Natural killer cell (primary cell): ENCODE data around the gene FDXR. TPM values are rescaled to one million over a fixed set of nuclear protein-coding genes. Genes with fewer than 3 reads are reported as not detected.

Source experiments
- ATAC-seq, 3 donors: fragments of 150-1000 bp in 2 of 3; fragments of 200-7000 bp in 1 of 3; cut with Tn5 transposase; 1 replicate in 1 of 3; 2 replicates in 2 of 3; pipeline ENCODE4 v1.10.0; 2021; ENCODE audit warnings: mild to moderate bottlenecking in 2 of 3, moderate library complexity in 2 of 3
- DNase-seq, 2 donors: peaks; one replicate each; pipeline versions ENCODE4 v3.0.0 to v3.0.0-alpha.2; 2013 to 2021; ENCODE audit warnings: mixed read lengths in 1 of 2
- H3K27ac ChIP-seq: one replicate; pipeline ENCODE4 v1.5.1; 2013; ENCODE audit warnings: mild to moderate bottlenecking, low read length
- H3K27me3 ChIP-seq: one replicate; pipeline ENCODE4 v1.6.1; 2013; ENCODE audit warnings: low read length; ENCODE audit not compliant: control insufficient read depth, insufficient read depth
- H3K36me3 ChIP-seq: one replicate; pipeline ENCODE4 v1.6.1; 2013; ENCODE audit warnings: low read length; ENCODE audit not compliant: control insufficient read depth, insufficient read depth
- H3K4me1 ChIP-seq: one replicate; pipeline ENCODE4 v1.6.1; 2013; ENCODE audit warnings: low read length; ENCODE audit not compliant: control insufficient read depth, insufficient read depth
- H3K4me3 ChIP-seq: one replicate; pipeline ENCODE4 v1.5.1; 2013; ENCODE audit warnings: low read length
- H3K9me3 ChIP-seq: one replicate; pipeline ENCODE4 v1.6.1; 2013; ENCODE audit warnings: low read length; ENCODE audit not compliant: control insufficient read depth, insufficient read depth
- H3K27ac Mint-ChIP-seq, 2 donors: one replicate each; pipeline ENCODE4 v1.8.0; 2022; ENCODE audit warnings: mild to moderate bottlenecking in 2 of 2, mixed read lengths in 2 of 2, moderate library complexity in 1 of 2
- H3K27me3 Mint-ChIP-seq, 2 donors: one replicate each; pipeline ENCODE4 v1.8.0; 2022; ENCODE audit warnings: low read depth in 2 of 2, mixed read lengths in 2 of 2
- H3K36me3 Mint-ChIP-seq: one replicate; pipeline ENCODE4 v1.8.0; 2022; ENCODE audit warnings: mixed read lengths
- H3K4me1 Mint-ChIP-seq, 2 donors: one replicate each; pipeline ENCODE4 v1.8.0; 2022; ENCODE audit warnings: mixed read lengths in 2 of 2
- H3K4me3 Mint-ChIP-seq: one replicate; pipeline ENCODE4 v1.8.0; 2022; ENCODE audit warnings: mild to moderate bottlenecking, moderate library complexity, mixed read lengths
- H3K9me3 Mint-ChIP-seq, 2 donors: one replicate each; pipeline ENCODE4 v1.8.0; 2022; ENCODE audit warnings: mixed read lengths in 2 of 2
- CTCF ChIP-seq: fragments of 200-600 bp; IDR thresholded peaks from one replicate; pipeline ENCODE4 v1.8.0; 2022; ENCODE audit warnings: antibody characterized with exemption
- WGBS: methylation state at CpG from one replicate; pipeline ENCODE4 v1.1.7; 2013; ENCODE audit warnings: missing lambda C conversion rate; ENCODE audit not compliant: insufficient coverage; 5-methylcytosine and 5-hydroxymethylcytosine counted together
- intact Hi-C: fragments of 100-400 bp; cut with micrococcal nuclease; formaldehyde crosslinking; loops from one replicate; pipeline ENCODE4 v1.14.2; 2022
- total RNA-seq, 4 donors: library from RNA; stranded (reverse); fragments of 120-200 nt in 1 of 4; gene quantifications; one replicate each; pipeline versions ENCODE4 v1.2.3 to v1.2.4, GENCODE V29; 2013 to 2022

The FDXR gene
- total RNA-seq, 3 donors from 2014 or later (not counting 1 experiment from before 2014, with no cell fraction given) = 4.5 to 9.1 (median 7.8) TPM

- Mint-ChIP-seq H3K9me3 (no peaks in the 10 kb centered on the region), H3K27me3 (peaks cover 38 to 63% of the 10 kb centered on the region in 2 donors), H3K27ac (no peak within 1 kb of the TSS), H3K4me1 (peaks cover under 1 to 25% of the 10 kb centered on the region in 2 donors), H3K36me3 (no peaks in the 10 kb centered on the region), H3K4me3 (peak within 1 kb of the TSS; percentile 60)
- ATAC-seq (peak in 2 of 3 donors; percentile 52 to 59), DNase-seq (peak in 1 of 2 donors; percentile 59)
- no peaks in the 10 kb centered on the region for H3K9me3 ChIP-seq
- peaks cover 40% of the 10 kb centered on the region for H3K27me3 ChIP-seq
- intact Hi-C loops = no loop called here
- 2% methylated on average over 72 of the region's 72 CpGs for WGBS
- peaks cover 28% of the 10 kb centered on the region for H3K4me1 ChIP-seq
- peak; percentile 40 for TF ChIP-seq CTCF
- H3K27ac ChIP-seq = no peak within 1 kb of the TSS
- H3K36me3 ChIP-seq = no peaks in the 10 kb centered on the region
- no peak within 1 kb of the TSS for H3K4me3 ChIP-seq
Observed at GRCh38 chr17:74859459-74860228, 13.2 kb downstream of the FDXR start, which contains the start of gene GRIN2C. GRIN2C (minus strand) TSS chr17:74859885; CDS start chr17:74855092, 4,793 bp downstream.

- H3K4me1 ChIP-seq = peaks cover 27% of the 10 kb centered on the region
- Mint-ChIP-seq H3K4me1 (peaks cover 0 to 27% of the 10 kb centered on the region in 2 donors), H3K27ac (no peak overlapping the region), H3K27me3 (peaks cover 44 to 71% of the 10 kb centered on the region in 2 donors), H3K9me3 (no peaks in the 10 kb centered on the region), H3K36me3 (no peaks in the 10 kb centered on the region), H3K4me3 (peak overlapping the region; percentile 60)
- H3K27me3 ChIP-seq = peaks cover 42% of the 10 kb centered on the region
- no peak for ATAC-seq
- no peak for TF ChIP-seq CTCF
- intact Hi-C loops = no loop called here
- H3K9me3 ChIP-seq = no peaks in the 10 kb centered on the region
- no peak for DNase-seq
- no peaks in the 10 kb centered on the region for H3K36me3 ChIP-seq
- WGBS = 58% methylated on average over 12 of the region's 12 CpGs
- no peak overlapping the region for H3K4me3 ChIP-seq
- H3K27ac ChIP-seq = no peak overlapping the region
Observed at GRCh38 chr17:74858672-74859458, 13.9 kb downstream of the FDXR start.

- Mint-ChIP-seq H3K27me3 (peaks cover 56 to 75% of the 10 kb centered on the region in 2 donors), H3K9me3 (no peaks in the 10 kb centered on the region), H3K4me3 (no peak overlapping the region), H3K36me3 (no peaks in the 10 kb centered on the region), H3K27ac (no peak overlapping the region), H3K4me1 (peaks cover 0 to 36% of the 10 kb centered on the region in 2 donors)
- DNase-seq (no peak), ATAC-seq (no peak)
- Histone ChIP-seq H3K27ac (no peak overlapping the region), H3K4me1 (peaks cover 33% of the 10 kb centered on the region), H3K9me3 (no peaks in the 10 kb centered on the region), H3K36me3 (no peaks in the 10 kb centered on the region), H3K27me3 (peaks cover 54% of the 10 kb centered on the region), H3K4me3 (no peak overlapping the region)
- 88% methylated on average over 3 of the region's 4 CpGs for WGBS
- intact Hi-C loops = no loop called here
- TF ChIP-seq CTCF = no peak
Observed at GRCh38 chr17:74857191-74857590, 15.6 kb downstream of the FDXR start.
